ENCODE results near the gene GPR146.

The GPR146 gene

DNA sequence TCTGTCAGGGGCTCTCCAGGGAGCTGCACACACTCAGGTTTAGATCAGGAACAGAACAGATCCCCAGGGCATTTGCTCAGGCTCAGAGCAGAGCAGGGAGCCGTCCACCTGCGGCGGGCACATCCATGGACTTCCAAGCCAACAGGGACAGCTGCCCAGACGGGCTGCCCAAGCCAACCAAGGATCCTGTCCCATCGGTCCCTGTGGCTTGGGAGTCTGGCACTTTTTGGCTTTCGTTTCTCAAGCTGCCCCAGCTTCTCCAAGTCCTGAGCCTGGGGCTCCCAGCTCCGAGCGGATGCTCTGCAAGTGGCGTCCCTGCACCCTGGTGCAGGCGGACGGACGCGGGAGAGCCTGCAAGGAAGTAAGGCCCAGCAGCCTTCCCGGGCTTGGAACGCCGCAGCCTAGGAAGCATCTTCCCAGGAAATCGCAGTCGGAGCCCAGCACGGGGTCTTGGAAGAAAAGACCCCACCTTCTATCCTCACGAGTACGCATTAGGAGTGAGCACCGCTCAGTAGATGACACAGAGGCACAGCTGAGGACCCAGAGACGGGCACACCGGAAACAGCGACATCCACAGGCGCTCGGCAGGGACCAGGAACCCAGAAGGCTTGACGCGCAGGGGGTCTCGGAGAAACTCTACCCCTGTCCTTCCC, 6.0 kb downstream of the GPR146 start:
- H3K27me3 ChIP-seq, result no peaks in the 10 kb centered on the region
- DNase-seq, result no peak
- TF ChIP-seq, protein P1, sequence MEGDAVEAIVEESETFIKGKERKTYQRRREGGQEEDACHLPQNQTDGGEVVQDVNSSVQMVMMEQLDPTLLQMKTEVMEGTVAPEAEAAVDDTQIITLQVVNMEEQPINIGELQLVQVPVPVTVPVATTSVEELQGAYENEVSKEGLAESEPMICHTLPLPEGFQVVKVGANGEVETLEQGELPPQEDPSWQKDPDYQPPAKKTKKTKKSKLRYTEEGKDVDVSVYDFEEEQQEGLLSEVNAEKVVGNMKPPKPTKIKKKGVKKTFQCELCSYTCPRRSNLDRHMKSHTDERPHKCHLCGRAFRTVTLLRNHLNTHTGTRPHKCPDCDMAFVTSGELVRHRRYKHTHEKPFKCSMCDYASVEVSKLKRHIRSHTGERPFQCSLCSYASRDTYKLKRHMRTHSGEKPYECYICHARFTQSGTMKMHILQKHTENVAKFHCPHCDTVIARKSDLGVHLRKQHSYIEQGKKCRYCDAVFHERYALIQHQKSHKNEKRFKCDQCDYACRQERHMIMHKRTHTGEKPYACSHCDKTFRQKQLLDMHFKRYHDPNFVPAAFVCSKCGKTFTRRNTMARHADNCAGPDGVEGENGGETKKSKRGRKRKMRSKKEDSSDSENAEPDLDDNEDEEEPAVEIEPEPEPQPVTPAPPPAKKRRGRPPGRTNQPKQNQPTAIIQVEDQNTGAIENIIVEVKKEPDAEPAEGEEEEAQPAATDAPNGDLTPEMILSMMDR (IDR thresholded peaks at IDR 0.05), result no peak
- no peak overlapping the region for H3K4me3 ChIP-seq
- no peaks in the 10 kb centered on the region for H3K9me3 ChIP-seq
- H3K4me1 ChIP-seq, result peaks cover 0 to 47% (median 19%) of the 10 kb centered on the region in 4 donors
- intact Hi-C loops (cut with DNase I; ENCODE audit: low total_unique reads), result no loop called here
- H3K36me3 ChIP-seq, result no peaks in the 10 kb centered on the region
- no peak overlapping the region for H3K27ac ChIP-seq

DNA sequence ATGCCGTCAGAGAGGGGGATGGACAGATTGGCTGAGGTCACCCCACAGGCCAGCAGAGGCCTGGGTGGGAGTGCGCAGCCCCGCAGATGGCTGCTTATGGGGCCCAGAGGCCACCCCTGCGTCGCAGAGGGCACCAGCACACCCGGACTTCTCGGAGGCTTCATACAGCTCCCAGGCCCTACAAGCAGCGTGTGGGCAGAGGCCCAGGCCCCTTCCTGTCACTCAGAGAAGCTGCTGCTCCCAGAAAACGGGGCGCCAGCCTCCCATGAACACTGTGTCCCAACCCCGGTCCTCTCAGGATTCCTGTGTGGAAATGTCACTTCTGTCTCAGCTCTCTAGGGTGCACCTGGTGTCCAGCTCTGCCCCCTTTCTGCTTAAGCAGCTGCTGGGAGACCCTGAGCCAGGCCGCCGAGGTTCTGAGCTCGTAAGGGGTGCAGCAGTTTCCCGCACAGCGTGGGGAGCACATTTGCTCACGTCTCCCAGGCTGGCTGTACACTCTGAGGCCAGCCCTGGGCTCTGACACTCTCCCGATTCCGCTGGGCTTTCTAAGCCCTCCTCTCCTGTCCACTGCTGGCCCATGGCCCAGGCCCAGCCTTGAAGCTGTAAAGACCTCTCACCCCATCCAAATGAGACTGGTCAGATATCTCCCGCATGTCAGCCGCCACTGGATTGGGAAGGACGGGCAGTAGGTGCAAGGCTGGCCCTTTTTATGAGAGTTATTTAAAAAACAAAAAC, 6.8 kb downstream of the GPR146 start:
- no peaks in the 10 kb centered on the region for H3K9me3 ChIP-seq
- peaks cover 0 to 41% (median 20%) of the 10 kb centered on the region in 4 donors for H3K4me1 ChIP-seq
- intact Hi-C loops (cut with DNase I; ENCODE audit: low total_unique reads), result no loop called here
- TF ChIP-seq, protein P1 (IDR thresholded peaks at IDR 0.05), result no peak
- H3K27ac ChIP-seq, result peak overlapping the region in 1 of 2 donors; percentile 47
- no peak overlapping the region for H3K4me3 ChIP-seq
- H3K36me3 ChIP-seq, result no peaks in the 10 kb centered on the region
- no peaks in the 10 kb centered on the region for H3K27me3 ChIP-seq
- DNase-seq, result no peak

- Histone ChIP-seq H3K9me3 (no peaks in the 10 kb centered on the region), H3K4me3 (no peak overlapping the region), H3K4me1 (peaks cover 0 to 42% (median 19%) of the 10 kb centered on the region in 4 donors), H3K27ac (peak overlapping the region; percentile 15 to 47), H3K36me3 (peaks cover 0 to under 1% (median 0%) of the 10 kb centered on the region in 3 donors), H3K27me3 (no peaks in the 10 kb centered on the region)
- no peak for DNase-seq
- intact Hi-C loops (cut with DNase I; ENCODE audit: low total_unique reads), result no loop called here
- TF ChIP-seq, protein P1 (IDR thresholded peaks at IDR 0.05), result no peak
Measured at GRCh38 chr7:1052031-1052818, 7.9 kb downstream of the GPR146 start.

- H3K27ac ChIP-seq, result peak overlapping the region; percentile 15 to 47
- H3K9me3 ChIP-seq, result no peaks in the 10 kb centered on the region
- intact Hi-C loops (cut with DNase I; ENCODE audit: low total_unique reads), result no loop called here
- peak in 1 of 2 donors; percentile 48 for DNase-seq
- H3K4me1 ChIP-seq, result peaks cover 0 to 42% (median 17%) of the 10 kb centered on the region in 4 donors
- no peaks in the 10 kb centered on the region for H3K27me3 ChIP-seq
- peaks cover 0 to 9% (median 0%) of the 10 kb centered on the region in 3 donors for H3K36me3 ChIP-seq
- TF ChIP-seq, protein P1 (IDR thresholded peaks at IDR 0.05), result no peak
- H3K4me3 ChIP-seq, result no peak overlapping the region
Measured at GRCh38 chr7:1053002-1053411, 8.7 kb downstream of the GPR146 start.

DNA sequence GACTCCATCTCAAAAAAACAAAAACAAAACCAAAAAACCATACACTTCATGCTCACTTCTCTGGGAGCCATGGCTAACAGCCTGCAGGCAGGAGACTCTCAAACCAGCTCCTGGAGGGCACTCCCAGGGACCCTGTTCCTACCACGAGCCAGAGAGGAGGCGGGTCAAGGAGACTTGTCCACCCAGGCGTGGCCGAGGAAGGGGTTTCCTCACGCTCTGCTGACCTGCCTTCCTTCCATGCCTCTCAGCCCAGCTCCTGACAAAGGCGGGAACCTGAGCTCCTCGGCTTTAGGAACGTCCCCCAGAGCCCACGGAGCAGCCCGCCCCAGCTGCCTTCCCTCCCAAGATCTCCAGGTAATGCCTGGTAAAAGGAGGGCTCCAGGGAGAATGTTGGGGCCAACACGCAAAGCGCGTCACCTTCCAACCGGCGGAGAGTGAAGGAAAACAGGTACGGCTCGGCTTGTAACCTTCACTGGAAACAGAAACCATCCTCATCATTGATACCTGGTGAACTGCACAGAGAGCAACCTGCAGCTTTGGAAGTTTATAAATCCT, 9.5 kb downstream of the GPR146 start:
- Histone ChIP-seq H3K27me3 (no peaks in the 10 kb centered on the region), H3K36me3 (peaks cover 0 to 13% (median 0%) of the 10 kb centered on the region in 3 donors), H3K9me3 (no peaks in the 10 kb centered on the region), H3K4me3 (no peak overlapping the region), H3K4me1 (peaks cover 0 to 42% (median 16%) of the 10 kb centered on the region in 4 donors), H3K27ac (peak overlapping the region in 1 of 2 donors; percentile 62)
- DNase-seq, result no peak
- TF ChIP-seq, protein P1 (IDR thresholded peaks at IDR 0.05), result no peak
- intact Hi-C loops (cut with DNase I; ENCODE audit: low total_unique reads), result no loop called here
